Vagina (tissue), 2 donors: ENCODE data around the gene TRIP4. TPM values are rescaled to one million over a fixed set of nuclear protein-coding genes. Genes with fewer than 3 reads are reported as not detected.

Experiments
- DNase-seq, 2 donors: peaks; one replicate each; pipeline ENCODE4 v3.0.0-alpha.2; 2017; ENCODE audit errors: extremely low spot score in 2 of 2
- H3K27ac ChIP-seq: fragments of 200-600 bp; sonication (generic); one replicate; pipeline ENCODE4 v1.5.1; 2019
- H3K27me3 ChIP-seq: fragments of 200-600 bp; sonication (generic); one replicate; pipeline ENCODE4 v1.5.1; 2019
- H3K36me3 ChIP-seq, 2 donors: fragments of 200-600 bp; sonication (generic); one replicate each; pipeline ENCODE4 v1.5.1; 2017 to 2019
- H3K4me1 ChIP-seq: fragments of 200-600 bp; sonication (generic); one replicate; pipeline ENCODE4 v1.5.1; 2019
- H3K4me3 ChIP-seq, 2 donors: fragments of 200-600 bp; sonication (generic); 1 replicate in 1 of 2; 2 replicates in 1 of 2; pipeline ENCODE4 v1.5.1; 2016 to 2019
- H3K9me3 ChIP-seq: fragments of 200-600 bp; sonication (generic); one replicate; pipeline ENCODE4 v1.5.1; 2019
- CTCF ChIP-seq, 3 experiments: fragments of 450-650 bp in 2 of 3; fragments of 200-600 bp in 1 of 3; sonication (generic) in 1 of 3; IDR thresholded peaks; one replicate each; pipeline ENCODE4 v1.5.1; 2017 to 2019; ENCODE audit warnings: antibody characterized with exemption in 3 of 3, mild to moderate bottlenecking in 2 of 3, moderate library complexity in 2 of 3
- POLR2A ChIP-seq, 2 donors: fragments of 450-650 bp; IDR thresholded peaks; one replicate each; pipeline ENCODE4 v1.6.1; 2017; ENCODE audit warnings: antibody characterized with exemption in 2 of 2, mild to moderate bottlenecking in 2 of 2, moderate library complexity in 2 of 2
- POLR2AphosphoS5 ChIP-seq, 2 donors: sonication (generic); formaldehyde crosslinking; IDR thresholded peaks; one replicate each; pipeline ENCODE4 v1.9.0; 2017; ENCODE audit warnings: antibody characterized with exemption in 2 of 2, mild to moderate bottlenecking in 2 of 2, low read depth in 1 of 2; ENCODE audit not compliant: insufficient read depth in 1 of 2
- intact Hi-C: fragments of 100-400 bp; cut with DNase I; formaldehyde crosslinking; loops from one replicate; pipeline ENCODE4 v1.15.1; 2023
- total RNA-seq: library from RNA; depleted of rRNA; stranded (reverse); fragments of >200 nt; gene quantifications from one replicate; pipeline ENCODE4 v1.2.3, GENCODE V29; 2016

Gene TRIP4
- total RNA-seq, 1 donor from 2014 or later: 22.3 TPM

- Histone ChIP-seq H3K4me3 (no peak overlapping the region), H3K27me3 (no peaks in the 10 kb centered on the region), H3K36me3 (peaks cover 0 to 3% of the 10 kb centered on the region in 2 donors), H3K4me1 (peaks cover 12% of the 10 kb centered on the region), H3K27ac (no peak overlapping the region), H3K9me3 (no peaks in the 10 kb centered on the region)
- TF ChIP-seq CTCF (IDR thresholded peaks at IDR 0.05) (no peak), POLR2AphosphoS5 (IDR thresholded peaks at IDR 0.05; ENCODE audit: insufficient read depth in 1 of 2, low read depth in 1 of 2) (no peak), POLR2A (IDR thresholded peaks at IDR 0.05) (no peak)
- intact Hi-C loops: no loop called here
- no peak for DNase-seq
These were observed 66.6 kb downstream of the TRIP4 start for GRCh38 chr15:64454282-64454681.

DNA sequence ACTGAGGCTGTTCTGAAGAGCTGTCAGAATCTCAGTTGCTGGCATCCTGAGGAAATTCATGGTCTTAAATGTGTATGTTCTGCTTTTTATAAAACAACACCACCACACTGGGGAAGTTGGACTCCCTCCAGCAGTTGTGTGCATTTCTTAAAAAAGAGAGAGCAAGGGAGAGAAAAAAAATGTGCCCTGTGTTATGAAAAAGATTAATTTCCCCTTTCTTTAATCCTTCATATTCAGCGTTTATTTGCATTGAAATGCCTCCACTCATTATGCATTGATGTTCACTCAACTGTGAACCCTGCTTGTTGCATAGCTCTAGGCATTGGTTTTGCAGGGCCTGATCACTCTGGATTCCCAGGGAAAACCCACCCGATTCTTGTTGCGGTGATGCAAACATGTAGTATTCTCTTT is 68.3 kb downstream of the TRIP4 start:
- H3K4me1 ChIP-seq: peaks cover 22% of the 10 kb centered on the region
- no peak overlapping the region for H3K27ac ChIP-seq
- H3K36me3 ChIP-seq: peaks cover 0 to 3% of the 10 kb centered on the region in 2 donors
- no peak for TF ChIP-seq CTCF (IDR thresholded peaks at IDR 0.05)
- no peak for TF ChIP-seq POLR2A (IDR thresholded peaks at IDR 0.05)
- H3K4me3 ChIP-seq: no peak overlapping the region
- no peaks in the 10 kb centered on the region for H3K27me3 ChIP-seq
- intact Hi-C loops: no loop called here
- H3K9me3 ChIP-seq: no peaks in the 10 kb centered on the region
- DNase-seq: no peak

GRCh38 chr15:64456634-64457108 is 69.0 kb downstream of the TRIP4 start:
- TF ChIP-seq POLR2A (IDR thresholded peaks at IDR 0.05) (no peak), POLR2AphosphoS5 (IDR thresholded peaks at IDR 0.05; ENCODE audit: insufficient read depth in 1 of 2, low read depth in 1 of 2) (no peak), CTCF (IDR thresholded peaks at IDR 0.05) (no peak)
- intact Hi-C loops: no loop called here
- Histone ChIP-seq H3K36me3 (peaks cover 0 to 3% of the 10 kb centered on the region in 2 donors), H3K4me3 (no peak overlapping the region), H3K27me3 (no peaks in the 10 kb centered on the region), H3K27ac (no peak overlapping the region), H3K4me1 (peaks cover 25% of the 10 kb centered on the region), H3K9me3 (no peaks in the 10 kb centered on the region)
- no peak for DNase-seq

GRCh38 chr15:64459066-64459781 is 71.6 kb downstream of the TRIP4 start:
- intact Hi-C loops: no loop called here
- H3K4me1 ChIP-seq: peaks cover 46% of the 10 kb centered on the region
- no peaks in the 10 kb centered on the region for H3K9me3 ChIP-seq
- peak overlapping the region; percentile 93 for H3K27ac ChIP-seq
- peaks cover 0 to 3% of the 10 kb centered on the region in 2 donors for H3K36me3 ChIP-seq
- DNase-seq: no peak
- no peaks in the 10 kb centered on the region for H3K27me3 ChIP-seq
- TF ChIP-seq POLR2AphosphoS5 (IDR thresholded peaks at IDR 0.05; ENCODE audit: insufficient read depth in 1 of 2, low read depth in 1 of 2) (no peak), CTCF (IDR thresholded peaks at IDR 0.05) (no peak), POLR2A (IDR thresholded peaks at IDR 0.05) (no peak)
- no peak overlapping the region for H3K4me3 ChIP-seq

DNA sequence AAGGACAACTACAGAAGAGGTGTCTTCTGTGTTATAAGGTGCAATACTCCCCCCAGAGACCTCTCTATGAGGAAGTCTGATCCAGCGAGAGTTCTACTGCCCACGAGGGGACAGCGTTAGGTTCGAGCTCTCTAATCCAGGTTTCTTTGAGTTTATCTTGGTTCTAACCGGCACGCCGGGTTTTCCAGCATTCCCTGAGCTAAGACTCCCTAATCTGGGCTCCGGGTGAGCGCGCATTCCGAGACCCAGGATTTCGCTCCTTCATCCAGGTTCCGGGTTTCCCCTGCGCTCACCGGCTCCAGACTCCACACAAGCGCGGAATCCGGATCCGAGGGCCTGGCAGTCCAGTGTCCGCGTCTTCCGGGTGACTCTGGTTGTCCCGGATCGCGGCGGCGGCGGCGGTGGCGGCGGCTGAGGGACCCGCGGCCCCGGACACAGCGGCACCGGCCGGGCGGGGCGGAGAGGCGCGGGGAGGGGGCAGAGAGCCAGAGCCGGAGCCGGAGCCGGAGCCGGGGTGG is 72.6 kb downstream of the TRIP4 start, which contains the start of gene ZNF609:
Gene ZNF609, plus strand, starts transcription at position 373 of the 518 bp plus-strand sequence. CDS start 38,842 bp downstream, outside the sequence.
- peaks cover 56% of the 10 kb centered on the region for H3K4me1 ChIP-seq
- H3K27me3 ChIP-seq: no peaks in the 10 kb centered on the region
- TF ChIP-seq CTCF (IDR thresholded peaks at IDR 0.05): peak in 1 of 3 experiments; percentile 37
- peak; percentile 59 to 68 for TF ChIP-seq POLR2AphosphoS5 (IDR thresholded peaks at IDR 0.05; ENCODE audit: insufficient read depth in 1 of 2, low read depth in 1 of 2)
- peak in 1 of 2 donors; percentile 89 for TF ChIP-seq POLR2A (IDR thresholded peaks at IDR 0.05)
- intact Hi-C loops: loop anchor here (5.0 kb wide), 1 partner anchor 958 kb away; the partner anchor contains the start of gene USP3
- peak in 1 of 2 donors; percentile 91 for DNase-seq
- peak within 1 kb of the TSS; percentile 58 to 75 for H3K4me3 ChIP-seq
- H3K36me3 ChIP-seq: peaks cover 0 to 3% of the 10 kb centered on the region in 2 donors
- no peaks in the 10 kb centered on the region for H3K9me3 ChIP-seq
- H3K27ac ChIP-seq: peak within 1 kb of the TSS; percentile 93
